Stimulated activated CD8-positive, alpha-beta memory T cell treated with anti-CD3 and anti-CD28 coated beads, Interleukin-7, amount 100 ng/mL, for 24 hours (primary cell): Measurements from ENCODE around the gene SLC25A34.
"Not testable (repeated sequence)": the region's sequence is repeated elsewhere in the genome, so short reads cannot be mapped to it uniquely, and the experiment has no call there.

Experiments used
- DNase-seq: peaks from one replicate; pipeline ENCODE4 v3.0.0-alpha.2; 2020; ENCODE audit warnings: low read depth

The SLC25A34 gene

DNA sequence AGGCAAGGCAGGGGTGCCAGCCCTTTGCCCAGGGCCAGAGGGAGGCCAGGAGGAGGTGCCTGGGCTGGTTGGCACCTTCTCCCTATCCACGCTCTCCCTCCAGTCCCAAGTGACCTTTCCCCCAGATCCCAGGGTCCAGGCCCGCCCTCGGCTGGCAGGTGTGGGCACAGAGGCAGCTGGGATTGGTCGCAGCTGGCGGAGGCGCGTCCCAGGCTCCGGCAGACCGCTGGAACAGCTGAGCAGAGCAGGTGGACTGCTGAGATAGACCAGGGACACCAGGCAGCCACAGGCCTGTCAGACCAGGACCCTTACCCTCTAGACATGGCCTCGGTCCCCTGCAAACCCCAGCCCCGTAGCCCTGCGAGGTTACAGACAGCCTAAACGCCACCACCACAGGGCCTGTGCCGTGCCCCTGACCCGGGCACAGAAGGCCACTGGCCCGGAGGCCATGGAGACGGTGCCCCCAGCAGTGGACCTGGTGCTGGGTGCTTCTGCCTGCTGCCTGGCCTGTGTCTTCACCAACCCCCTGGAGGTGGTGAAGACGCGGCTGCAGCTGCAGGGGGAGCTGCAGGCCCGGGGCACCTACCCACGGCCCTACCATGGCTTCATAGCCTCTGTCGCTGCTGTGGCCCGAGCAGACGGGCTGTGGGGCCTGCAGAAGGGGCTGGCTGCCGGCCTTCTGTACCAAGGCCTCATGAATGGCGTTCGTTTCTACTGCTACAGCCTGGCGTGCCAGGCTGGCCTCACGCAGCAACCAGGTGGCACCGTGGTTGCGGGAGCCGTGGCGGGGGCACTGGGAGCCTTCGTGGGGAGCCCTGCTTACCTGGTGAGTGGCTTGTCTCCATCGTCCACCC is at the start of gene SLC25A34:
TSS of gene SLC25A34 (plus strand) at position 221 of the 854 bp plus-strand sequence. CDS start at position 449, 228 bp downstream.
- DNase-seq = no peak

DNA sequence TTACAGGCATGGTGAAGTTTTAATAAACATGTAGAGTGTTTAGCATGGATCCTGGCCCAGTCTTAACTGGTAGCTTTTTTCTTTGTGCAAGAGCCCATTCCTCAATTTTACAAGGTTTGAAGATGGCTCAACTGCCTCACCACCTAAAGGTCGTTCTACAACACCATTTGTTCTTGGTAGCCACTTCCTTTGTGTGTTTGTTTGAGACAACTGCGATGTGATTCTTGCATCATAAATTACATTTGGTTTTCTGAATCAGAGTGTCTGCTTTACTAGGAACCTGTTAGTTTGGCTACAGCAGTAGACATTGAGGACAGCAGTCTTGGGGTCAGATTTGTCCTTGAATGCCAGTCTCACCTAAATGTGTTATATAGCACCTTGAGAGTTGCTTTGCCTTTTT is 48.6 kb upstream of the SLC25A34 start:
- DNase-seq = no peak

DNA sequence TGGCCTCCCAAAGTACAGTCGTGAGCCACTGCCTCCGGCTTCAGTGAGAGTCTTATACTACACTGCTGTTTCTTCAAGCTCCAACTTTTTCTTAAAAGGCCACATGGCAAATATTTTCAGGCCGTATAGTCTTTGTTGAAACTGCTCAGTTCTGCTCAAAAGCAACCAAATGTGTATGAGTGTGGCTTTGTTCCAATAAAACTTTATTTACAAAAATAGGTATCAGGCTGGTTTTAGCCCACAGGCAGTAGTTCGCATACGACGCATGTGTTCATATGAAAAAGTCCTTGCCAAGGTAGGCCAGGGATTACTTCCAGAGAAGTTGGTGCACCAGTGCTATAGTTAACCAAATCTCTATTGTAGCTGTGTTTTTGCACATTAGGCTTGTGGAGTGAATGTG is 45.7 kb upstream of the SLC25A34 start:
- no peak for DNase-seq

DNA sequence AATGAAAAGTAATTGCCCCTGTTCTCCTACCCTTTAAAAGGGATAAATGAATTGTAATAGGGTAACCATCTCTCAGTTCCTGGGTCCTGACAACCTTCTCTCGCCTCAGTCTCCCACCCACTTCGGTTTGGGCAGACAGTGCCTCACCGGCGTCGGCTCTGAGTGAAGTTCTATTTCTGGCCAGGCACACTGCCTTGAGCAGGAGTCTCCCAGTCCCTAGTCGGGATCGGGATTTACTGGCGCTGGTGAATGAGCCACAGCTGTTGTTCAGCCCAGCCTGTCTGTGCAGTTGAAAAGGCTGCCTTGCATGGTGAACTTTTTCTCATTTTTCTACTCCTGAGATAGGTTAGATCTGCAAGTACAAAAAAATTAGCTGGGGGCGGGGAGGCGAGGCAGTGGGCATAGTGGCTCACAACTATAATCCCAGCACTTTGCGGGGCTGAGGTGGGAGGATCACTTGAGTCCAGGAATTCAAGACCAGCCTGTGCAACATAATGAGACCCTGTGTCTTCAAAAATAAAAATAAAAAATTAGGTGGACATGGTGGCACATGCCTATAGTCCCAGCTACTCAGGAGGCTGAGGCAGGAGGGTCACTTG is 44.5 kb upstream of the SLC25A34 start:
- DNase-seq = no peak

DNA sequence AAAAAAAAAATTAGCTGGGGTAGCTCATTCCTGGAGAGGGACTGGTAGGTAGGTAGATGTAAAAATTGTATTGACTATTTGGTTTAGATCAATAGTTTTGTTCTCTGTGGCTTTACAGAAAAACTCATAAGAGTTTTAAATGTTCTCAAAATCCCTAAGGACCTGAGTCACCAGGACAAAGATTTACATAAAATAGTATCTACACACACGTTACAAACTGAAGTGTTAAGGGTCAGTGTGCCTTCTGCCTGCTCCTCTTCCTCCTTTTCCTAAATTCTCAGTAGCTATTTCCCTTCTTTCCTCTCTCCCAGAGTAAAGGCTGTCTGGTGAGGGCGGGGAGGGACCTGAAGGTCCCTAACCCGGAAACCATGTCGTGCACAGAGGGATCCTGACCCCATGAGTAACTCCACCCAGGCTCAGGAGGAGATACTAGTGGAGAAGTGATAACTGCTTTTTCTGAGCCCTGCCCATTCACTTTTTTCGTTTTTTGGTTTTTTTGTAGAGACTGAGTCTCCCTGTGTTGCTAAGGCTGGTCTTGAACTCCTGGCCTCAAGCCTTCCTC is 43.9 kb upstream of the SLC25A34 start:
- DNase-seq = no peak

DNA sequence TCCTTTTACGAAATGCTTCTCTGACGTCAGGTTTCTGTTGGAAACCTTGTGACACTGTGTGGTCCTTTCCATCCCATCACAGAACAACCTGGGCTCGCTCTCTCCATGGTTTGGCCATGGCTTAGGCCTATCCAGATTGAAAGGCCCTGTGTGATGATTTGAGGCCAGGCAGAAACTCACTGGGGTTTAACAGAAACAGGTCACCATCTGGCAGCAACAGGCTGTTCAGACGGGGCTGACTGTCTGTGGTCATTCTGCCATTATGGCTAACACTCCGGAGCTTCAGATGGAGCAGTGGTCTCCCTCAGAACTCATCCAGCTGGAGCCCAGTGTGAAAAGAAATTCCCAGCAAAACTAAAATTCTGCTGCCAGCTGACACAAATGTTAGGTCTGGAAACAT is 42.7 kb upstream of the SLC25A34 start:
- no peak for DNase-seq

DNA sequence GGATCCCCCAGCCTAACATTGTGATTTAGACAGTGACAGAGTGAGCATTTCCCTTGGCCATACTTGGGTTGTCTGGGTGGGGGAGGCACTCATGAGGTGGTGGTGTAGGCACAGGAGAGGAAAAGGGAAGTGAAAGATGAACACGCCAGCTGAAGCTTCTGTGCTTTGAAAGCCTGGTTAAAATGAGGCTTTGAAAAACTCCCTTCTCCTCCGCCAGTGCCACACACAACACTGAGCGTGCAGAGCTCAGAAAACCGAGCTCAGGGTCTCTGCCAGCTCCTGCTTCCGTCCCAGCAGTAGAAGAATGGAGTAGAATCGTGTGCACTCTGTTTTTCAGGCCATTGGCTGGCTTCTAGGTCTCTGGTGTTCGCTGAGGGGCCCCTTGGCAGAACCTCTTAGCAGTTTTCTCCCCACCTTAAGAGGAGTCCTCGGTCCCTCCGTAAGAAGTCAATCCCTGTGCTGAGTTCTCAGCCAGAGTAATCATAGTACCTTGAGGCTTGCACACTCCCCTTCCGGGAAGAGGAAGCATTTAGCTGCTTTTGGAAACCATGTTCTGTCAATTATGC is 39.0 kb upstream of the SLC25A34 start:
- DNase-seq = no peak

DNA sequence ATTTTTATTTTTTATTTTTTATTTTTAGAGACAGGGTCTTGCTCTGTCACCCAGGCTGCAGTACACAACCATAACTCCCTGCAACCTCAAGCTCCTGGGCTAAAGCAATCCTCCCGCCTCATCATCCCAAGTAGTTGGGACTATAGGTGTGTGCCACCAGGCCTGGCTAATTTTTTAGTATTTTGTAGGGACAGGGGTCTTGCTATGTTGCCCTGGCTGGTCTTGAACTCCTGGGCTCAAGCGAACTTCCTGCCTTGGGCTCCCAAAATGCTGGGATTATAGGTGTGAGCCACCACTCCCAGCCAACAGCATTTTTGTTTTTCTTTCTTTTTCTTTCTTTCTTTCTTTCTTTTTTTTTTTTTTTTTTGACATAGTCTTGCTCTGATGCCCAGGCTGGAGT is 37.9 kb upstream of the SLC25A34 start:
- DNase-seq = no peak

DNA sequence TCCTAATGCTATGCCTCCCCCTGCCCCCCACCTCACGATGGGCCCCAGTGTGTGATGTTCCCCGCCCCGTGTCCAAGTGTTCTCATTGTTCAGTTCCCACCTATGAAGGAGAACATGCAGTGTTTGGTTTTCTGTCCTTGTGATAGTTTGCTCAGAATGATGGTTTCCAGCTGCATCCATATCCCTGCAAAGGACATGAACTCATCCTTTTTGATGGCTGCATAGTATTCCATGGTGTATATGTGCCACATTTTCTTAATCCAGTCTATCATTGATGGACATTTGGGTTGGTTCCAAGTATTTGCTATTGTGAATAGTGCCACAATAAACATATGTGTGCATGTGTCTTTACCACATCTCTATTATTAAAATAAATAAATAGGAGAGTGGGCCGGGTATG is 36.7 kb upstream of the SLC25A34 start:
- DNase-seq = not testable (repeated sequence)

DNA sequence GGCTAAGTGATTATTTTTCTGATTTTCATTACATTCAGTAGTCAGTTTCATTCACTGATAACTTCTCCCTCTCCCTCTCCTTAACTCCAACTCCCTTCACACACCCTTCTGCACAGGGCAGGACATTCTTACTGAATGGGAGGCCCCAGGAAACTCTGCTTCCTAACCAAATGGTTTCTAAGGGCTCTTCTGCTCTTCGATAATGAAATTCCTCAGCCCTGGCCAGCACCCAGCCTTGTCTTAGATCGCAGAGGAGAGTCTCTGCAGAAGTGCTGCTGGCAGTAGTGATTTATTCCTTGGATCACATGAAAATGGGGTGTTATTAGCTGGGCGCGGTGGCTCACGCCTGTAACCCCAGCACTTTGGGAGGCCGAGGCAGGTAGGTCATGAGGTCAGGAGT is 35.5 kb upstream of the SLC25A34 start:
- DNase-seq = no peak

DNA sequence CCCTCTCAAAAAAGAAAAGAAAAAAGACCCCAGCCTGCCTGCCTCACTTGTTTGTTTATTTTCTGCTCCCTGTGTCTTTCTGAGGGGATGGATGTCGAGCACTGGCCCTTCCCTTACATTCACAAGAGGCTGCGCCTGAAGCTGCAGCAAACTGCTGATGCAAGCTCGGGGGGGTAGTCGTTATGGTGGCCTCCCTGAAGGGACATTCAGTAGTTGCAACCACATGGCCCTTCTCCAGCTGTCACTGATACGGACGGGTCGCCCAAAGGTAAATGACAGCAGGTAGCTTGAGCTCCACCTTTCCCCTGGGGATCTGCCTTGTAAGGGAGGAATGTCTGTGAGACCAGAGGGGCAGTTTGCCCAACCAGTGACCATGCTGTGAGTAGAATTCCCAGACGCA is 34.3 kb upstream of the SLC25A34 start:
- DNase-seq = no peak

DNA sequence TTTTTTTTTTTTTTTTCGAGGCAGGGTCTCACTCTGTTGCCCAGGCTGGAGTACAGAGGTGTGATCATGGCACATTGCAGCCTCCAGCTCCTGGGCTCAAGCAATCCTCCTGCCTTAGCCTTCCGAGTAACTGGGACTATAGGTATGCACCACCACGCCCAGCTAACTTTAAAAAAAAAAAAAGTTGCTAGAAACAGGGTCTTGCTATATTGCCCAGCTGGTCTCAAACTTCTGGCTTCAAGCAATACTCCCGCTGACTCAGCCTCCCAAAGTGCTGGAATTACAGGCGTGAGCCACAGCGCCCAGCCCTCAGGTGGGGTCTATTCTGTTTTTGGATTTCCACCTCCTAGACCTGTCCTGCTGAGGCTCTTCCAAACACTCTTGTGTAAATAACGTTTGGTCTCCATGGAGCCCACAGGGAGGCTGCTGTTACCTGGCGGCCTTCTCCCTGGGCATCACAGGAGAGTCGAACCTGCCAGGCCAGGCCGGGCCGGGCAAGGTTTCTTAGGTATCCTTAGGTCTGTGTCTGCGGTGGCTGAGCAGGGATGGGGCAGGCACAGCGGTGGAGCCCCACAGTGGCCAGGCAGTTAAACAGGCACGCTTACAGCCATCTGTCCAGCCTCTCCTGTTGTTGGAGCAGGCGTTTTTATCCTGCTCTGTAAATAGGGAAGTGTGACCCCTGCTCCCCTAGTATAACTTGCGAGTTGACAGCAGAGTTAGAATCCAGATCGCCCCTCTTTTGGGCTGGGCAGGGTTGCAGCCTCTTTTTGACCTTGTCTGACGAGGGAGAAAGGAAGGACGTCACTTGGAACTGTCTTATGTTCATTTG is 33.1 kb upstream of the SLC25A34 start:
- DNase-seq = no peak

DNA sequence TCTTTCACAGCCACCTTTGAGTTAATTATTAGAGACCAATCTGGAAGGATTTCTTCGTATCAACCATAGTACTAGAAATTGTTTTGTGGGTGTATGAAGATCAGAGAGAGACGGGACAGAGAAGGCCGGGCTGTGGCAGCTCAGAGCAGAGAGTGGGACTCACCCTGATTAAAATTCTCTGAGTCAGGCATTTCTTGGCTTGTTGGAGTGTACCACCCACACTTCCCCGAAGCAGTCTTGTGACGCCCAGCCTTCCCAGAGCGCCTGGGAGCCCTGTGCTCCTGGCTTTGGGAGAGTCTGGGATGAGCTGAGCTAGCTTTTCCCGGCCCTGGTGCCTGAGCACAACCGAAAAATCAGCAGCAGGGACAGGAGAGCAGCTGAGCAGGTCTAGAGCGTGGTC is 32.5 kb upstream of the SLC25A34 start:
- no peak for DNase-seq

DNA sequence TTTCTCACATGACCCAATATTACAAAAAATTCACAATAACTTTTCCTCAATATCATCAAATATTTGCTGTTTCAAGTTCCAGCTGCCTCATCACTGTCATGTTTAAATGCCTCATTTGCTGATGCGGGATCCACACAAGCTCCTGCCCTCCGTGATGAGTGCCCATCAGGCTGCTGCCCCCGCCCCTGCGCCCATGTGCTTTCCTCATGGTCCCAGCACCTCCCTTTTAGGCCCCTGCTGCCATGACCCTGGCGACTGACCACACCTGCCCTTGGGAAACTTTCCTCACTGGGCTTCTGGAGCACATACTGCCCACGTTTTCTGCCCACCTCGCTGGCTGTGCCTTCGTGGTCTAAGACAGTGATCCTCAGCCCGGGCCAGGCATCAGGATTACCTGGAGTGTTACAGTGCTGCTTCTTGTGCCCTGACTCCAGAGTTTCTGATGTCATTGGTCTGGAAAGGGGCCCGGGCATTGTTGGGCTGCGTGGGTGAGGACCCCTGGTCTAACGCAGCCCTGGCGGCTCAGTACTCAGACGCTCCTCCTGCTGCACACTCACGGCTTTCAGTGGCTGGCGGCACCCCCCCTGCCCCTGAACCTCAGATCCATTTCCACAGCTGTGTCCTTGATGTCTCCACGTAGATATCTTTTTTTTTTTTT is 31.4 kb upstream of the SLC25A34 start:
- DNase-seq = no peak

DNA sequence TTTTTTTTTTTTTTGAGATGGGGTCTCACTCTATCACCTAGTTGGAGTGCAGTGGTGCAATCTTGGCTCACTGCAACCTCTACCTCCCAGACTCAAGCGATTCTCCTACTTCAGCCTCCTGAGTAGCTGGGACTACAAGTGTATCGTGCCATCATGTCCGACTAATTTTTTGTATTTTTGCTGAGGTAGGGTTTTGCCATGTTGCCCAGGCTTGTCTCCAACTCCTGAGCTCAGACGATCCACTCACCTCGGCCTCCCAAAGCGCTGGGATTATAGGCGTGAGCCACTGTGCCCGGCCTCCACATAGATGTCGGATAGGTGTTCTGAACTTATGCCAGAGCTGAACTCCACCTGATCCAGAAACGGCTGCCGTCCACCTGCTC is 30.9 kb upstream of the SLC25A34 start:
- no peak for DNase-seq

DNA sequence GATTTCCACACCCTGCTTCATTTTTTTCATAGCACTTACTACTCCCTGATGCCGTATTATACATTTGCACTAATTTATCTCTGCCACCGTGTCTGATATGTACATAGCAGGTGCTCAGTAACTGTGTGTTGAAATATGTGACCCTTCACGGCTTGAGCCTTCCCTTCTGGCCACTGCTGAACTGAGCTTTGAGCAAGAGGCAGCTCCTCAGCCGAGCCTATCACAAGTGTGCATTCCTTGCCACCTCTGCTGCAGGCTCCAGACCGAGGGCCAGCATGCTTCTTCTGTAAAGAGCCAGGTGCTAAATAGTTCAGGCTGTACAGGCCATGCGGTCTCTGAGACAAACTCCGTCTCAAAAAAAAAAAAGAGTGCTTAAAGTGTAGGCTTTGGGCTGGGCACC is 29.3 kb upstream of the SLC25A34 start:
- DNase-seq = no peak

DNA sequence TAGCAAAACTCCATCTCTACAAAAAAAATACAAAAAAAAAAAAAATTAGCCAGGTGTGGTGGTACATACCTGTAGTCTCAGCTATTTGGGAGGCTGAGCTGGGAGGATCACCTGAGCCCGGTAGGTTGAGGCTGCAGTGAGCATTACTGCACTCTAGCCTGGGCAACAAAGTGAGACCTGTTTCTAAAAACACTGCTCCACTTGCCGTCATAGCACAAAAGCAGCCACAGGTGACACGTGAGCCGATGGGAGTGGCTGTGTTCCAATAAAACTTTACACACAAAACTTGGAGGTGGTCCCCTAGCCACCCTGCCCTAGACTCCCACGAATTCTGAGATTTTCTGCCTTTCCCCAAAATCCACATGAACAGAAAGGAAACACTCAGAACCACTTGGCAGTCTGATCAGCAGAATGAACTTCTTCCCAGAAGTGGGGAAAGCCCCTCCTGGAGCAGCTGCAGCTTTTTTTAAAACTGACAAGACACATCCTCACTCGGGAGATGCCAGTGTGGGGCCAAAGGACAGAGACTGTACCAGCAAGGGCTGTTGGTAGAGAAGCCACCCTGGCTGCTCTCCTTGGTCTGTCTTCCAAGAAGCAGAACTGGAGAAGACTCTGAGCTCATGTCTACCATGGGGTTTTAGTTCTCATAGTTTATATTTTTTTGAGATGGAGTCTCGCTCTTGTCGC is 28.7 kb upstream of the SLC25A34 start:
- DNase-seq = no peak

DNA sequence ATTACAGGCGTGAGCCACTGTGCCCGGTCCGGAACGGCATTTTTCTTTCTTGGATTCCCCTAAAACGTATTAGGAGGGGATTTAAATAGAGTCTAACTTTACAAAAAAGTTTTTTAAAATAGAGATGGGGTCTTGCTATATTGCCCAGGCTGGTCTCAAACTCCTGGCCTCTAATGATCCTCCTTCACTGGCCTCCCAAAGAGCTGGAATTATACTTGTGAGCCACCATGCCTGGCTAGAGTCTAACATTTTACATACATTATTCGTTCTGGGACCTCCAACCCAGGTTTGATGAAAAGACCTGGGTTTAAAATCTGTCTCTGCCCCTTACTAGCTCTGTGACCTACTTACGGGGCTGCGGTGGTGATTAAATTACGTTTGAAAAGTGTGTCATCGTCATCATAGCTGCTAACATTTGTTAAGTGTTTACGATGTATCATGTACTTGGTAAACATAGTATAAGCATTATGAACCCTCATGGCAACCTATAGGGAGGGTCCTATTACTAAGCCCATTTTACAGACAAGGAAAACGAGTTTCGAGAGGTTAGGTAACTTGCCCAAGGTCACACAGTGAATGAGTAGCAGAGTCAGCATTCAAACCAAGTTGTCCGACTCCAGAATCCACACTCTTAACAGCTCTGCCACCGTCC is 27.4 kb upstream of the SLC25A34 start:
- DNase-seq = no peak

DNA sequence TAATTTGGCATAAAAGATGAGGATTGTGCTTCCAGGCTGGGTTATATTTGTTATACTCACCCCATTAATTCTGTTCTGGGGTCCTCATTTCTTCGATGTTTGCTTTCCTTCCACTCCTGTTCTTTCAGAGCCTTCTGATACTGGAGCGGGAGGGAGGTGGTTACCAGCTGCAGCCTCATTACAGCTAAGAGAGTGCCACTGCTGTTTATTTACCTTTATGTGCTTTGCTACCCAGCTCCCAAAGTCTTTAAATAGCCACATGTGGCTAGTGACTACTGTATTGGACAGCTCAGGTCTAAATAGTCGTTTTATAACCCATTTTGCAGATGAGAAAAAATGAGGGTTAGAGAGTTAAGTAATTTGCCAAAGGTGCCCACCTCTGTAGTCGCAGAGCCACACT is 26.8 kb upstream of the SLC25A34 start:
- no peak for DNase-seq

DNA sequence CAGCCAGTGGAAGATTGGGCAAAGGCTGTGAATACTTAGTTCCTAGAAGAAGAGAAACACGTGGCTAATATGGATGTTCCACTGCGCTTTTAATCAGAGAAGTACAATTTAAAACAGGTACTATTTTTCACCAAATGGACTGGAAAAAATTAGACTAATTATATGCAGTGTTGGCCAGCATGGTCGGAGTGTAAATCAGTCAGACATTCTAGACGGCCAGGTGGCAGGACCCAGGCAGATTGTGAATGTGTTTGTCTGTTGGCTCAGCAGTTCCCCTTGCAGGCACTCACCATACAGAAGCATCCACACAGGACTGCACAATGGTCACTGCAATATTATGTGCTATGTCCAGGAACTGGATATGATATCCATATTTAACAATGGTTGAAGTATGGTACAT is 23.9 kb upstream of the SLC25A34 start:
- DNase-seq = no peak
